Coronary artery (tissue), 2 donors: ENCODE measurements around the gene CDH23.

Experiments used
- DNase-seq: peaks from one replicate; pipeline ENCODE4 v3.0.0-alpha.2; 2017; ENCODE audit warnings: low spot score
- H3K27ac ChIP-seq, 2 donors: fragments of 200-600 bp; sonication (generic); one replicate each; pipeline ENCODE4 v1.5.1; 2016 to 2019
- H3K4me3 ChIP-seq: fragments of 200-600 bp; sonication (generic); 2 replicates; pipeline ENCODE4 v1.5.1; 2016; ENCODE audit warnings: mild to moderate bottlenecking, moderate library complexity
- CTCF ChIP-seq: fragments of 200-600 bp; sonication (generic); IDR thresholded peaks from one replicate; pipeline ENCODE4 v1.5.1; 2019; ENCODE audit warnings: antibody characterized with exemption

The CDH23 gene

GRCh38 chr10:71627956-71628355 is 231.2 kb downstream of the CDH23 start:
- no peak for TF ChIP-seq CTCF
- no peak for DNase-seq
- Histone ChIP-seq H3K27ac (no peak overlapping the region), H3K4me3 (no peak overlapping the region)

- Histone ChIP-seq H3K27ac (no peak overlapping the region), H3K4me3 (no peak overlapping the region)
- DNase-seq = no peak
- TF ChIP-seq CTCF = no peak
Measured at GRCh38 chr10:71629131-71629530, 232.4 kb downstream of the CDH23 start.

GRCh38 chr10:71630168-71630567 is 233.4 kb downstream of the CDH23 start:
- TF ChIP-seq CTCF = no peak
- no peak overlapping the region for H3K27ac ChIP-seq
- DNase-seq = no peak
- no peak overlapping the region for H3K4me3 ChIP-seq

GRCh38 chr10:71631007-71631861 is 234.5 kb downstream of the CDH23 start:
- H3K27ac ChIP-seq = no peak overlapping the region
- no peak for DNase-seq
- TF ChIP-seq CTCF = no peak
- H3K4me3 ChIP-seq = no peak overlapping the region

GRCh38 chr10:71632200-71632820 is 235.6 kb downstream of the CDH23 start:
- Histone ChIP-seq H3K27ac (no peak overlapping the region), H3K4me3 (no peak overlapping the region)
- no peak for DNase-seq
- no peak for TF ChIP-seq CTCF

- H3K27ac ChIP-seq = no peak overlapping the region
- H3K4me3 ChIP-seq = no peak overlapping the region
- no peak for DNase-seq
- TF ChIP-seq CTCF = no peak
Measured at GRCh38 chr10:71632896-71633600, 236.3 kb downstream of the CDH23 start.
